Spleen (tissue), 11 donors: Measurements from ENCODE around the gene GRK5. TPM values are rescaled to one million over a fixed set of nuclear protein-coding genes. Genes with fewer than 3 reads are reported as not detected.

Experiments
- DNase-seq: peaks from one replicate; pipeline ENCODE4 v3.0.0-alpha.2; 2020
- H3K27ac ChIP-seq, 8 donors: fragments of 200-600 bp; sonication (generic) in 7 of 8; 1 replicate in 4 of 8; 2 replicates in 4 of 8; pipeline versions ENCODE4 v1.5.0 to v1.8.0; 2016 to 2021; ENCODE audit warnings: inconsistent platforms in 4 of 8, mild to moderate bottlenecking in 4 of 8, moderate library complexity in 1 of 8
- H3K27me3 ChIP-seq, 7 donors: fragments of 200-600 bp; sonication (generic) in 6 of 7; replicated peaks in 1 of 7; 1 replicate in 4 of 7; 2 replicates in 3 of 7; pipeline versions ENCODE4 v1.5.0 to v1.8.0; 2016 to 2021; ENCODE audit warnings: inconsistent platforms in 3 of 7, mild to moderate bottlenecking in 1 of 7
- H3K36me3 ChIP-seq, 6 donors: fragments of 200-600 bp; sonication (generic) in 5 of 6; 1 replicate in 4 of 6; 2 replicates in 2 of 6; pipeline versions ENCODE4 v1.5.0 to v1.8.0; 2016 to 2021; ENCODE audit warnings: inconsistent platforms in 2 of 6
- H3K4me1 ChIP-seq, 6 donors: fragments of 200-600 bp; sonication (generic) in 5 of 6; 1 replicate in 3 of 6; 2 replicates in 3 of 6; pipeline versions ENCODE4 v1.5.0 to v1.8.0; 2016 to 2021; ENCODE audit warnings: inconsistent platforms in 3 of 6
- H3K4me3 ChIP-seq, 8 donors: fragments of 200-600 bp; sonication (generic) in 7 of 8; 1 replicate in 4 of 8; 2 replicates in 4 of 8; pipeline versions ENCODE4 v1.5.0 to v1.8.0; 2016 to 2021; ENCODE audit warnings: inconsistent platforms in 4 of 8, mild to moderate bottlenecking in 4 of 8, moderate library complexity in 2 of 8
- H3K9me3 ChIP-seq, 8 donors: fragments of 200-600 bp; sonication (generic) in 7 of 8; 1 replicate in 4 of 8; 2 replicates in 4 of 8; pipeline versions ENCODE4 v1.5.0 to v1.8.0; 2016 to 2021; ENCODE audit warnings: inconsistent platforms in 4 of 8
- POLR2A ChIP-seq, 3 donors: fragments of 450-650 bp; IDR thresholded peaks; one replicate each; pipeline ENCODE4 v1.5.1; 2017; ENCODE audit warnings: antibody characterized with exemption in 3 of 3, mild to moderate bottlenecking in 1 of 3
- POLR2AphosphoS5 ChIP-seq, 3 donors: sonication (generic); formaldehyde crosslinking; IDR thresholded peaks; one replicate each; pipeline ENCODE4 v1.5.1; 2017; ENCODE audit warnings: antibody characterized with exemption in 3 of 3
- WGBS, 5 donors: extraction: QIAGEN DNeasy Blood & Tissue Kit in 3 of 5; methylation state at CpG; one replicate each; pipeline versions ENCODE4 v1.1.5 to v1.1.7; 2013 to 2018; 5-methylcytosine and 5-hydroxymethylcytosine counted together
- intact Hi-C: fragments of 100-400 bp; cut with DNase I; formaldehyde crosslinking; loops from one replicate; pipeline ENCODE4 v1.15.0; 2023; ENCODE audit warnings: low total_unique reads
- polyA plus RNA-seq, 3 donors: library from polyadenylated mRNA; stranded (reverse); fragments of 200-250 nt; gene quantifications; one replicate each; pipeline ENCODE4 v1.2.1, GENCODE V29; 2013
- total RNA-seq, 7 donors: library from RNA; depleted of rRNA in 3 of 7; stranded (reverse); fragments of >200 nt in 3 of 7; fragmentation: NEBNext Ultra II Directional in 4 of 7; extraction: Animal tissue kit (Norgen Biotek cat#: 25700) in 4 of 7; gene quantifications; one replicate each; pipeline versions ENCODE4 v1.1.0 to v1.2.1, GENCODE V29; 2016 to 2021
- TF ChIP-seq, protein P1 (sequence below), 11 experiments: fragments of 200-600 bp in 7 of 11; fragments of 450-650 bp in 4 of 11; sonication (generic) in 4 of 11; IDR thresholded peaks in 8 of 11; conservative IDR thresholded peaks in 3 of 11; 1 replicate in 7 of 11; 2 replicates in 4 of 11; pipeline versions ENCODE4 v1.4.0 to v1.8.0; 2016 to 2021; ENCODE audit warnings: antibody characterized with exemption in 11 of 11, inconsistent platforms in 4 of 11, mild to moderate bottlenecking in 1 of 11
- donor health status: healthy with polysubstance abuse.
- donor health status: DM: no; HTN: no; CAD: no; lungs with moderate emphysema.
- donor health status: DM: no; HTN: no; CAD: no.
- donor health status: Bipolar disorder and iron deficiency.
- donor health status: healthy.
- donor health status: DM: no; HTN: no; CAD: no.
- donor health status: DM: yes; HTN: yes; CAD: no.

GRK5 gene
- total and polyA plus RNA-seq, 10 donors: 15.5 to 85.2 (median 52.1) TPM

GRCh38 chr10:119207713-119208552 is 562 bp downstream of the GRK5 start:
- Histone ChIP-seq H3K36me3 (peaks cover 0 to 6% (median 0%) of the 10 kb centered on the region in 6 donors), H3K4me1 (peaks cover 23 to 73% (median 59%) of the 10 kb centered on the region in 6 donors), H3K9me3 (no peaks in the 10 kb centered on the region), H3K27me3 (no peaks in the 10 kb centered on the region), H3K27ac (peak overlapping the region; percentile 69 to 99 (median 97)), H3K4me3 (peak overlapping the region; percentile 59 to 96 (median 86))
- 0 to 1% (median 0%) methylated on average over 34 to 62 of the region's 62 CpGs for WGBS, 5 donors
- intact Hi-C loops: loop anchor here (5.0 kb wide), 2 partner anchors 99 to 209 kb away; no protein-coding TSS in a partner anchor
- no peak for TF ChIP-seq POLR2AphosphoS5 (IDR thresholded peaks at IDR 0.05)
- TF ChIP-seq, protein P1, sequence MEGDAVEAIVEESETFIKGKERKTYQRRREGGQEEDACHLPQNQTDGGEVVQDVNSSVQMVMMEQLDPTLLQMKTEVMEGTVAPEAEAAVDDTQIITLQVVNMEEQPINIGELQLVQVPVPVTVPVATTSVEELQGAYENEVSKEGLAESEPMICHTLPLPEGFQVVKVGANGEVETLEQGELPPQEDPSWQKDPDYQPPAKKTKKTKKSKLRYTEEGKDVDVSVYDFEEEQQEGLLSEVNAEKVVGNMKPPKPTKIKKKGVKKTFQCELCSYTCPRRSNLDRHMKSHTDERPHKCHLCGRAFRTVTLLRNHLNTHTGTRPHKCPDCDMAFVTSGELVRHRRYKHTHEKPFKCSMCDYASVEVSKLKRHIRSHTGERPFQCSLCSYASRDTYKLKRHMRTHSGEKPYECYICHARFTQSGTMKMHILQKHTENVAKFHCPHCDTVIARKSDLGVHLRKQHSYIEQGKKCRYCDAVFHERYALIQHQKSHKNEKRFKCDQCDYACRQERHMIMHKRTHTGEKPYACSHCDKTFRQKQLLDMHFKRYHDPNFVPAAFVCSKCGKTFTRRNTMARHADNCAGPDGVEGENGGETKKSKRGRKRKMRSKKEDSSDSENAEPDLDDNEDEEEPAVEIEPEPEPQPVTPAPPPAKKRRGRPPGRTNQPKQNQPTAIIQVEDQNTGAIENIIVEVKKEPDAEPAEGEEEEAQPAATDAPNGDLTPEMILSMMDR (IDR thresholded peaks at IDR 0.05 in 8 of 11, conservative IDR thresholded peaks at IDR 0.05 in 3 of 11): no peak
- TF ChIP-seq POLR2A (IDR thresholded peaks at IDR 0.05): no peak
- peak; percentile 93 for DNase-seq

- intact Hi-C loops: loop anchor here (5.0 kb wide), 2 partner anchors 99 to 209 kb away; no protein-coding TSS in a partner anchor
- no peaks in the 10 kb centered on the region for H3K9me3 ChIP-seq
- WGBS, 5 donors: 1 to 4% (median 3%) methylated on average over 3 of the region's 3 CpGs
Measured at GRCh38 chr10:119208553-119208940, 1.2 kb downstream of the GRK5 start.

DNA sequence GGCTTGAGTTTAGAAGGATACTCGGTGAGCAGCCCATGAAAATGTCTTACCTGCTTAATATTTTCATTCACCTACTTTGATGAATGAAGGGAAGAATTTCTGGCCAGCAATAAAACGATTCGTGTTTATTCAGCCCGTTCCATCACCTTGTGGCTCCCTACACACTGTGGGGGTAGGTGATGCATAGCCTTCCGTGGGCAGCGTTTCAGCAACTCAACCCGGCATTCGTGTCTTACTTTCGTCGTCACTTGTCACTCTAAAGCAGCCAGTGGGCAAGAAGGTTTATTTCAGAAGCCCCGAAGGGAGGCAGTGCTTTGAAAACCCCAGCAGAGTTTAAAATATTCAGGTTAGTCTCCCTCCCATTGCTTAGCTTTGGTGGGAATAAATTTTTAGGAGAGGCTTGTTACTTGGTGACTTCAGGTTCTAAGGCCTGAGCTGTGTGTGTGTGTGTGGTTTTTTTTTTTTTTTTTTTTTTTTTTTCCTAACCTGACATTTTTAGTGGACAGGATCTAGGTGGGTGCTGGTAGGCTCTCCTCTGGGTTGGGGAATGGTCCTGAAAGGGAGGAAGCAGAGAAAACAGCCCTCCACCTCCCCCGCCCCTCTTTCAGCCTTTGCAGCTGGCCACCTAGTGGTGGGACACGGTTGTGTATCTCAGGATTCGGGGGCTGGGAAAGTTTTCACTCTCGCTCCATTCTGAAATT is 1.8 kb downstream of the GRK5 start:
- Histone ChIP-seq H3K9me3 (no peaks in the 10 kb centered on the region), H3K36me3 (peaks cover 0 to 6% (median 0%) of the 10 kb centered on the region in 6 donors), H3K27me3 (no peaks in the 10 kb centered on the region), H3K4me3 (peak overlapping the region; percentile 59 to 96 (median 86)), H3K27ac (peak overlapping the region; percentile 58 to 99 (median 97)), H3K4me1 (peaks cover 35 to 79% (median 72%) of the 10 kb centered on the region in 6 donors)
- TF ChIP-seq POLR2AphosphoS5 (IDR thresholded peaks at IDR 0.05) (peak in 2 of 3 donors; percentile 6 to 23), POLR2A (IDR thresholded peaks at IDR 0.05) (no peak)
- TF ChIP-seq, protein P1 (IDR thresholded peaks at IDR 0.05 in 8 of 11, conservative IDR thresholded peaks at IDR 0.05 in 3 of 11): peak; percentile 52 to 84 (median 81)
- intact Hi-C loops: loop anchor here (5.0 kb wide), 2 partner anchors 98 to 208 kb away; no protein-coding TSS in a partner anchor
- DNase-seq: peak; percentile 85
- WGBS, 5 donors: 4 to 14% (median 7%) methylated on average over 15 of the region's 15 CpGs

More at GRCh38 chr10:119208553-119208940, 1.2 kb downstream of the GRK5 start:
- no peaks in the 10 kb centered on the region for H3K27me3 ChIP-seq
- TF ChIP-seq, protein P1 (IDR thresholded peaks at IDR 0.05 in 8 of 11, conservative IDR thresholded peaks at IDR 0.05 in 3 of 11): no peak
- TF ChIP-seq POLR2AphosphoS5 (IDR thresholded peaks at IDR 0.05) (no peak), POLR2A (IDR thresholded peaks at IDR 0.05) (no peak)
- H3K36me3 ChIP-seq: peaks cover 0 to 6% (median 0%) of the 10 kb centered on the region in 6 donors
- no peak for DNase-seq
- peak overlapping the region; percentile 69 to 99 (median 97) for H3K27ac ChIP-seq
- H3K4me1 ChIP-seq: peaks cover 29 to 75% (median 65%) of the 10 kb centered on the region in 6 donors
- H3K4me3 ChIP-seq: peak overlapping the region; percentile 59 to 96 (median 86)
